ENCODE results near the gene SHISA9. TPM values are rescaled to one million over a fixed set of nuclear protein-coding genes. Genes with fewer than 3 reads are reported as not detected.

The SHISA9 gene
- total RNA-seq, 1 donor from 2014 or later, result 2.5 TPM

GRCh38 chr16:13083681-13084080, 182.3 kb downstream of the SHISA9 start:
- no peaks in the 10 kb centered on the region for H3K4me1 ChIP-seq
- H3K79me2 ChIP-seq (ENCODE audit: low read depth), result no peaks in the 10 kb centered on the region
- no peak overlapping the region for H3K27ac ChIP-seq
- peaks cover 19% of the 10 kb centered on the region for H3K4me1 Mint-ChIP-seq
- H3K4me3 Mint-ChIP-seq, result no peak overlapping the region
- H4K20me1 ChIP-seq (ENCODE audit: low read depth), result no peaks in the 10 kb centered on the region
- H3K27me3 Mint-ChIP-seq (ENCODE audit: insufficient read depth, low read depth), result peaks cover 4% of the 10 kb centered on the region
- no peak for DNase-seq (ENCODE audit: low spot score)
- TF ChIP-seq EZH2phosphoT487 (IDR thresholded peaks at IDR 0.05), result no peak
- TF ChIP-seq CTCF (IDR thresholded peaks at IDR 0.05), result no peak
- TF ChIP-seq EZH2 (IDR thresholded peaks at IDR 0.05), result no peak
- H3K9ac ChIP-seq, result no peak overlapping the region
- H3F3A ChIP-seq (ENCODE audit: low read depth), result no peaks in the 10 kb centered on the region
- no peaks in the 10 kb centered on the region for H3K9me3 ChIP-seq (ENCODE audit: low read depth)
- H3K36me3 ChIP-seq, result no peaks in the 10 kb centered on the region
- H3K4me2 ChIP-seq, result no peak overlapping the region
- no peaks in the 10 kb centered on the region for H3K27me3 ChIP-seq
- no peaks in the 10 kb centered on the region for H3K36me3 Mint-ChIP-seq
- H3K9me3 Mint-ChIP-seq, result peaks cover 11% of the 10 kb centered on the region
- no peak overlapping the region for H3K4me3 ChIP-seq
- H3K27ac Mint-ChIP-seq, result no peak overlapping the region
- H2AFZ ChIP-seq (replicated peaks), result no peak overlapping the region

GRCh38 chr16:13084331-13084730, 182.9 kb downstream of the SHISA9 start:
- TF ChIP-seq EZH2 (IDR thresholded peaks at IDR 0.05) (no peak), EZH2phosphoT487 (IDR thresholded peaks at IDR 0.05) (no peak), CTCF (IDR thresholded peaks at IDR 0.05) (no peak)
- Histone ChIP-seq H3K9me3 (ENCODE audit: low read depth) (no peaks in the 10 kb centered on the region), H3K4me3 (no peak overlapping the region), H3K9ac (no peak overlapping the region), H3K4me2 (no peak overlapping the region), H3K27ac (no peak overlapping the region), H2AFZ (replicated peaks) (no peak overlapping the region), H3K4me1 (no peaks in the 10 kb centered on the region), H4K20me1 (ENCODE audit: low read depth) (no peaks in the 10 kb centered on the region), H3K27me3 (no peaks in the 10 kb centered on the region), H3F3A (ENCODE audit: low read depth) (no peaks in the 10 kb centered on the region), H3K36me3 (no peaks in the 10 kb centered on the region), H3K79me2 (ENCODE audit: low read depth) (no peaks in the 10 kb centered on the region)
- Mint-ChIP-seq H3K4me3 (no peak overlapping the region), H3K4me1 (peaks cover 19% of the 10 kb centered on the region), H3K36me3 (no peaks in the 10 kb centered on the region), H3K27ac (peak overlapping the region; percentile 38), H3K27me3 (ENCODE audit: insufficient read depth, low read depth) (peaks cover 4% of the 10 kb centered on the region), H3K9me3 (peaks cover 17% of the 10 kb centered on the region)
- no peak for DNase-seq (ENCODE audit: low spot score)

DNA sequence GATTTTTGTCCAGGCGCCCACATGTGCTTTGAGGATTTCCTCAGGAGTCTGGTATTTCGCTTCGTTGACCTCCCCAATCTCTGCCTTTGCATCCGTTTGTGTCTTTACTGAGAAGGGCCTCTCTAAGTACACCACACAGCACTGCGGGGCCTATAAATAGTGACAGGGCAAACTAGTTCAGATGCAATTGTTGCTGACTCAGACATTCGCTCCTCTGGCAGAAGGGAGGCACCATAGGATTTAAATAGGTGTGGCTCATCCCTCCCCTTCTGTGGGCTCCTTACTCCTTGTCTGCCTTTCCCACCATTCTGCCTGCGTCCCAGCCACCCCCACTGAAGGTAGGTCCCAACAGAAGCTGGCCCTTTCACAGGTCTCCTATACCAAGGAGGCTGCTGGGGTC, 192.3 kb downstream of the SHISA9 start:
- no peak overlapping the region for H3K4me3 ChIP-seq
- H3K9ac ChIP-seq, result no peak overlapping the region
- H2AFZ ChIP-seq (replicated peaks), result peak overlapping the region; percentile 18
- no peaks in the 10 kb centered on the region for H3K9me3 ChIP-seq (ENCODE audit: low read depth)
- no peak for TF ChIP-seq EZH2 (IDR thresholded peaks at IDR 0.05)
- TF ChIP-seq CTCF (IDR thresholded peaks at IDR 0.05), result no peak
- TF ChIP-seq EZH2phosphoT487 (IDR thresholded peaks at IDR 0.05), result no peak
- H3K27ac ChIP-seq, result no peak overlapping the region
- H3K27ac Mint-ChIP-seq, result no peak overlapping the region
- peaks cover 5% of the 10 kb centered on the region for H3K27me3 ChIP-seq
- no peak overlapping the region for H3K4me2 ChIP-seq
- peaks cover 4% of the 10 kb centered on the region for H3K27me3 Mint-ChIP-seq (ENCODE audit: insufficient read depth, low read depth)
- H4K20me1 ChIP-seq (ENCODE audit: low read depth), result no peaks in the 10 kb centered on the region
- H3K9me3 Mint-ChIP-seq, result peaks cover 26% of the 10 kb centered on the region
- no peak overlapping the region for H3K4me3 Mint-ChIP-seq
- no peaks in the 10 kb centered on the region for H3F3A ChIP-seq (ENCODE audit: low read depth)
- peaks cover 11% of the 10 kb centered on the region for H3K4me1 Mint-ChIP-seq
- DNase-seq (ENCODE audit: low spot score), result no peak
- H3K79me2 ChIP-seq (ENCODE audit: low read depth), result no peaks in the 10 kb centered on the region
- peaks cover 27% of the 10 kb centered on the region for H3K4me1 ChIP-seq
- H3K36me3 Mint-ChIP-seq, result peaks cover 4% of the 10 kb centered on the region
- H3K36me3 ChIP-seq, result no peaks in the 10 kb centered on the region

All from neural progenitor cell (in vitro differentiated cells).